Measurements from ENCODE around the gene CD22.
A peak's percentile ranks its signal among the peaks of the same experiment; 100 is the strongest.

The CD22 gene

GRCh38 chr19:35296644-35297514 lies 32.1 kb upstream of the CD22 start:
- no peak for DNase-seq

- no peak for DNase-seq
Observed at GRCh38 chr19:35297515-35297848, 31.5 kb upstream of the CD22 start.

- DNase-seq: no peak
Observed at GRCh38 chr19:35297922-35298321, 31.1 kb upstream of the CD22 start.

GRCh38 chr19:35298561-35298972 lies 30.4 kb upstream of the CD22 start:
- no peak for DNase-seq

- no peak for DNase-seq
Observed at GRCh38 chr19:35299523-35300338, 29.3 kb upstream of the CD22 start.

- no peak for DNase-seq
Observed at GRCh38 chr19:35300339-35300649, 28.7 kb upstream of the CD22 start.

- no peak for DNase-seq
Observed at GRCh38 chr19:35301961-35302360, 27.0 kb upstream of the CD22 start.

GRCh38 chr19:35302446-35302845 lies 26.5 kb upstream of the CD22 start:
- DNase-seq: no peak

- no peak for DNase-seq
Observed at GRCh38 chr19:35303357-35303915, 25.6 kb upstream of the CD22 start.

GRCh38 chr19:35304036-35304435 lies 25.0 kb upstream of the CD22 start:
- no peak for DNase-seq

- no peak for DNase-seq
Observed at GRCh38 chr19:35305181-35305580, 23.8 kb upstream of the CD22 start.

GRCh38 chr19:35306473-35307246 lies 22.3 kb upstream of the CD22 start:
- DNase-seq: no peak

- no peak for DNase-seq
Observed at GRCh38 chr19:35307931-35308330, 21.1 kb upstream of the CD22 start.

GRCh38 chr19:35308910-35309309 lies 20.1 kb upstream of the CD22 start:
- DNase-seq: no peak

- peak; percentile 76 for DNase-seq
Observed at GRCh38 chr19:35309481-35310279, 19.3 kb upstream of the CD22 start.

GRCh38 chr19:35310331-35310730 lies 18.7 kb upstream of the CD22 start:
- no peak for DNase-seq

GRCh38 chr19:35310811-35311465 lies 18.0 kb upstream of the CD22 start:
- DNase-seq: no peak

- no peak for DNase-seq
Observed at GRCh38 chr19:35311901-35312665, 16.9 kb upstream of the CD22 start.

- no peak for DNase-seq
Observed at GRCh38 chr19:35313587-35313986, 15.4 kb upstream of the CD22 start.

- no peak for DNase-seq
Observed at GRCh38 chr19:35314031-35314430, 15.0 kb upstream of the CD22 start.

GRCh38 chr19:35314858-35315470 lies 14.0 kb upstream of the CD22 start:
- no peak for DNase-seq

Data from kidney glomerular epithelial cell (primary cell).